GM21367 (cell line): ENCODE results near the gene RABGGTB.
"Not testable (repeated sequence)": the region's sequence is repeated elsewhere in the genome, so short reads cannot be mapped to it uniquely, and the experiment has no call there.

Experiments used
- ATAC-seq: cut with Tn5 transposase; IDR thresholded peaks from one replicate; pipeline ENCODE4 v1.9.1; 2021; ENCODE audit not compliant: unreplicated experiment

Gene RABGGTB

DNA sequence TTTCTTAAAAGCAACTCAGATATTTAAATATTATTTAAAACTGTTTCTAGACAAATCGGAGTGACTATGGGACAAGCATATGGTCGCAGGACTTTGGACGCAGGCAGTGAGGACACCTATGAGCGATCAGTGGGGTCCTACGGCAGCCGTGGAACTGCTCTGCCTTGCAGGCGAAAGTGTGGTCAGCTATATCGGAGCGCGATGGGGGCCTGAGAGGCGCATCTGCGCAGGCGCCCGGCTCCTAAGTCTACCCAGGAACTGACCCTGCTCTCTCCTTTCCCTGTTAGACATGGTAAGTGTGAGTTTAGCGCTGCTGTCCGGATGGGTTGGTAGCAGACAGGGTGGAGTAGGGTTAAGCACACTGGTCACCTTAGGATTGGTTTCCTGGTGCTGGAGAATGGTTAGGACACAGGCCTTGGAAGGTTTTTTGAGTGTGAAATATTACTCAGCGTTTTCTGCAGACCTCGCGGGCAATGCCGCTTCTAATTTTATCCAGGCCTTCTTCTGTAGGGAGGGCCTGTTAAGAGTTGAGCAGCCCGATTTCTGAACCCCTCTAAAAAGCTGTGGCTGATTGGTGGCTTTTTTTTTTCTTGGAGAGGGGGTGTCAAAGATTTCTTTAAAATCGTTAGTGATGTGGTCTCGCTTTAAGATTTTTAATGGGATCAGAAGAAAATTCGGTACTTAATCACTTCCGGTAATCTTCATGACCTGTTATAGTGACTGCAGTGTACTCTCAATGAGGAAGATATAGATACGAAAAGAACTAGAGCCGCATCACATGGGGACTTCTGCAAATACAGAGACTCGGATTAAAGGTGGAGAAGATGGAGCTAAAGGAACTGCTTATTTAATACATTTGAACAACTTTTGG is at the start of gene RABGGTB:
RABGGTB (plus strand) TSS at position 274 of the 871 bp plus-strand sequence; CDS start at position 290, 16 bp downstream.
- ATAC-seq = peak; percentile 56

DNA sequence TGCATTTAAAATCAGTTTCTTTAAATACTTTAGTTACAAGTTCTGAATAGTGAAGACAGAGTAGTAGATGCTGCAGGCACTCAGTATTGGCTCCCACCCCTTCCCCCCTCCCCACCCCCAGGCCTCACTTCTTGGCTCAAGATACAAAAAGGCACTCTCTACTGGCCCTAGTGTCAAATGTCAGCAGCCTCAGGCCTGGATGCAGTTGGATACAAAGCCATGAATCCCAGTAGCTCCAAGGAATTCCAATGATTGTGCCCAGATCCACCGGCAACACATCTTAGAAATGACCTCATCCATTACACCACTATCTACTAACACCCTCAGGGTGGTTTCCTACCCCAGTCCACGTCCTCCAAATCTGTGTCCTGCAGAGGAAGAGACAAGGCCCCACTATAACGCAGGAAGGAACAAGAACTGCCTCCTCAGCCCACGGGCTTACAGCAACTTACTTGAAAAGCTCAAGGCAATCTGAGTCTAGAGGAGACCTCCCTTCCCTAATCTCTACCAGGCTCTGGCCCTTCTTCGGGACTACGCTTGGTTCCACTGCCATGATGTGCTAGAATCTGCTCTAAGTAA is 43.9 kb upstream of the RABGGTB start:
- no peak for ATAC-seq

DNA sequence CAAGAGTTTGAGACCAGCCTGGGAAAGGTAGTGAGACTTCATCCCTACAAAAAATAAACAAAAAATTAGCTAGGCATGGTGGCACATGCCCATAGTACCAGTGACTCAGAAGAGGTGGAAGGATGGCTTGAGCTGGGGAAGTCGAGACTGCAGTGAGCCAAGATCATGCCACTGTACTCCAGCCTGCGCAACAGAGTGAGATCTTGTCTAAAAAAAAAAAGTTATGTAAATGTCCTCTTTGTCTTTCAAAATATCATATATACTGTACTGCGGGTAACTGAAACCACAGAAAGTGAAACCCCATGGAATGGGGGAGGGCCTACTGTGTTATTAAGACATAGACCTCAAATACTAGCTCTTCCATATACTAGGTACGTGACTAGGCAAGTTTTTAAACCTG is 40.8 kb upstream of the RABGGTB start:
- peak; percentile 76 for ATAC-seq

DNA sequence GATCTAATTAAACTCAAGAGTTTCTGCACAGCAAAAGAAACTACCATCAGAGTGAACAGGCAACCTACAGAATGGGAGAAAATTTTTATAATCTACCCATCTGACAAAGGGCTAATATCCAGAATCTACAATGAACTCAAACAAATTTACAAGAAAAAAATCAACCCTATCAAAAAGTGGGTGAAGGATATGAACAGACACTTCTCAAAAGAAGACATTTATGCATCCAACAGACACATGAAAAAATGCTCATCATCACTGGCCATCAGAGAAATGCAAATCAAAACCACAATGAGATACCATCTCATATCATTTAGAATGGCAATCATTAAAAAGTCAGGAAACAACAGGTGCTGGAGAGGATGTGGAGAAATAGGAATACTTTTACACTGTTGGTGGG is 28.8 kb upstream of the RABGGTB start:
- ATAC-seq = not testable (repeated sequence)

DNA sequence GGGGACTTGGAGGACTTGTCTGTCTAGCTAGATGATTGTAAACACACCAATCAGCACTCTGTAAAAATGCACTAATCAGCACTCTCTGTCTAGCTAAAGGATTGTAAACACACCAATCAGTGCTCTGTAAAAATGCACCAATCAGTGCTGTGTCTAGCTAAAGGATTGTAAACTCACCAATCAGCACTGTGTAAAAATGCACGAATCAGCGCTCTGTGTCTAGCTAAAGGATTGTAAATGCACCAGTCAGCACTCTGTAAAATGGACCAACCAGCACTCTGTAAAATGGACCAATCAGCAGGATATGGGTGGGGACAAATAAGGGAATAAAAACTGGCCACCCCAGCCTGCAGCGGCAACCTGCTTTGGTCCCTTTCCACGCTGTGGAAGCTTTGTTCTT is 27.5 kb upstream of the RABGGTB start:
- ATAC-seq = not testable (repeated sequence)

DNA sequence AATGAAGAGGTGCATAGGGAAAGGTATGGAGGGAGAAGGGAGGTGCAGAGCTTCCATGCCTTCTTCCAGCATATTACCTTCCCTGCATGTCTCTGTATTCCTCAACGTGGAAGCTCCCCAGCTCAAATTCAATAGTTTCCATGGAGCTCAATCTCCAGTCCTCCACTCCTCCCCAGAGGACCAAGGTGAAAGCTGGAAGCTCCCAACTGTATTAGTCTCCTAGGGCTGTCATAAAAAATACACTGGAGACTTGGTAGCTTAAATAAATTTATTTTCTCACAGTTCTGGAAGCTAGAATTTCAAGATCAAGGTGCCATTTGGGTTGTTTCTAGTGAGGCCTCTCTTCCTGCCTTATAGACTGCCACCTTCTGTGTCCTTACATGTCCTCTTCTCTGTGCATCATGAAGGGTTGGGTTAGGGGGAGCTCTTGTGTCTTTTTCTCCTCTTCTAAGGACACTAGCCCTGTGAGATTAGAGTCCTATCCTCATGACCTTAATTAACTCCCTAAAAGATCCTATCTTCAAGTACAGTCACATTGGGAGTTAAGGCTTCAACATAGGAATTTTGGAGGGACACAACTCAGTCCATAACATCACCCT is 21.9 kb upstream of the RABGGTB start:
- no peak for ATAC-seq

DNA sequence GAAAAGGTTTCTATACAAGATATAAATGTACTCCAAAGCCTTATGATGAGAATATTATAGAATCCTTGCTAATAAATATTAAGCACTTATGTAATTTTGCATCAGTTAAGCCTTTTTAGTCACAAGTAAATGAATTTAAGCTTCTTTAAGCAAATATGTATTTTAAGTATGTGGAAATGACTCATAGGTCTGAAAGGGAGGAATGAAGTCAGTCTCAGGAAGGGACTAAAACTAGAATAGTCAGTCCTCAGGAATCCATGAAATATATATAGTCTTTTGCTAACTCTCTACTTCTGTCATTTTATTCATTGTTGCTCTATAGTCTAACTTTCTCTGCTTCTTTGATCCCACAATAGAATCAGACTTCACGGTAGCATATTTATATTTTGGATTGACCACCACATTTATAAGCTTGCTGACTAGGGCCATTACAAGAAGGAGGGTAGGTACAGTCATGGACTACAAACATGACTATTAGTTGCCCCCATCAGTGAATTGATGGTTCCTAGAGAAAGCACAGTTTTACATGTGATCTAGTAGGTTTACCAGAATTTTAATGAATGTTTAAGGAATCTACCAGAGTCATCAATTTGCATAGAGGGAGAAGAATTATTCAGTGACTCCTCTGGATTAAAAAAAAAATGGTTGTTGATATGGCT is 20.2 kb upstream of the RABGGTB start:
- ATAC-seq = no peak

DNA sequence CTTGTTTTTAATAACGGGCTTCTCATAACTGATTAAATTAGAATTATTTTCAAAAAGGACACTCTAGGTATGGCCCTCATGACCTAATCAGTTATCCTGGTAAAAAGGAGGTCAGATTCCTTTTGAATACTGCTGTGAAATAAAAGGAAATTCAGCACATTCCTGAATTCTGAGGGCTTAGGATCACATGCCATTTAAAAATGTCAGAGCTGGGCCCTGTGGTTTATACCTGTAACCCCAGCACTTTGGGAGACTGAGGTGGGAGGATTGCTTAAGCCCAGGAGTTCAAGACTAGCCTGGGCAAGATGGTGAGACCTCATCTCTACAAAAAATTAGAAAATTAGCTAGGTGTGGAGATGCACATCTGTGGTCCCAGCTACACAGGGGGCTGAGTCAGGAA is 18.0 kb upstream of the RABGGTB start:
- ATAC-seq = no peak

DNA sequence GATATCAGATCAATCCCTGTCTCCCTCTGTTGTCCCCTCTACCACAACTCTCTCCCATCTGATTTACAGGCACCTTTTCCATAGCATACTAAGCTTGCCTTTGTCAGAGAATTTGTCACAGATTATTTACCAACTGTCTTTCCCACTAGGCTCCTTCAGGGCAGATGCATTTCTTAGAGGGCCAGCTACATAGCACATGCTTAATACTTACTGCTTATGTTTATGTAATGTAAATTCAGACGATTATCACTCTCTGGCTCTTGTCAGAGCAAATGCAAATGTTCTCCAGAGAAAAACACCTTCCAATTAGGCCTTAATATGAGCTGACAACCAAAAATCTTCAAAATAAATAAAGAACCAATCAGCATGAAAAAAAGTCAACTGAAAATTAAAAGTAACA is 15.3 kb upstream of the RABGGTB start:
- no peak for ATAC-seq

DNA sequence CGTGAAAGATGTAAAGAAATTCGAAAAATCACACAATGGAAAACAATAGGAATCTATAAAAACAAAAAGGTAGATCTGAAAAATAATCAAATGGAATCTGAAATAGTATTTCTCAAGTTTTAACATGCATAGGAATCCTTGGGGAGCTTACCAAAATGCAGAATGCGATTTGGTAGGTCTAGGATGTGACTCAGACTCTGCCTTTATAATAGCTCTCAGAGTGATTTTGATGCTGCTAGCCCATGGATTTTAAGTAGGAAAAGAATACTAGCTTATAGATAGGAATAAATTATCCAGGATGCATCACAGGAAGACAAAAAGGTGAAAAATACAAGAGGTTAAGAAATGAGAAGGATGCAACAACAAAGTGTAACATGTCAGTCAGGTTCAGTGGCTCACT is 14.1 kb upstream of the RABGGTB start:
- no peak for ATAC-seq

DNA sequence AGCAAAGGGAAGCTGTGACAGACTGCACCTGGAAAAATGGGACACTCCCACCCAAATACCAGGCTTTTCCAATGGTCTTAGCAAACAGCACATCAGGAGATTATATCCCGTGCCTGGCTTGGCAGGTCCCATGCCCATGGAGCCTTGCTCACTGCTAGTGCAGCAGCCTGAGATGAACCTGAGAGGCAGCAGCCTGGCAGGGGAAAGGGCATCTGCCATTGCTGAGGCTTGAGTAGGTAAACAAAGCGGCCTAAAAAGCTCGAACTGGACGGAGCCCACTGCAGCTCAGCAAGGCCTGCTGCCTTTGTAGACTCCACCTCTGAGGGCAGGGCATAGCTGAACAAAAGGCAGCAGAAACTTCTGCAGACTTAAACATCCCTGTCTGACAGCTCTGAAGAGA is 8.2 kb upstream of the RABGGTB start:
- ATAC-seq = not testable (repeated sequence)

DNA sequence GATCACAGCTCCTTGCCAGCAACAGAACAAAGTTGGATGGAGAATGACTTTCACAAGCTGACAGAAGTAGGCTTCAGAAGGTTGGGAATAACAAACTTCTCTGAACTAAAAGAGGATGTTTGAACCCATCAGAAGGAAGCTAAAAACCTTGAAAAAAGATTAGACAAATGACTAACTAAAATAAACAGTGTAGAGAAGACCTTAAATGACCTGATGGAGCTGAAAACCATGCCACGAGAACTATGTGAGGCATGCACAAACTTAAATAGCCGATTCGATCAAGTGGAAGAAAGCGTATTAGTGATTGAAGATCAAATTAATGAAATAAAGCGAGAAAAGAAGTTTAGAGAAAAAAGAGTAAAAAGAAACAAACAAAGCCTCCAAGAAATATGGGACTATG is 7.4 kb upstream of the RABGGTB start:
- not testable (repeated sequence) for ATAC-seq

DNA sequence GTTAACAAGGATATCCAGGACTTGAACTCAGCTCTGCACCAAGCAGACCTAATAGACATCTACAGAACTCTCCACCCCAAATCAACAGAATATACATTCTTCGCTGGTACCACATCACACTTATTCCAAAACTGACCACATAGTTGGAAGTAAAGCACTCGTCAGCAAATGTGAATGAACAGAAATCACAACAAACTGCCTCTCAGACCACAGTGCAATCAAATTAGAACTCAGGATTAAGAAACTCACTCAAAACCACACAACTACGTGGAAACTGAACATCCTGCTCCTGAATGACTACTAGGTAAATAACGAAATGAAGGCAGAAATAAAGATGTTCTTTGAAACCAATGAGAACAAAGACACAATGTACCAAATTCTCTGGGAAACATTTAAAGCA is 5.9 kb upstream of the RABGGTB start:
- ATAC-seq = not testable (repeated sequence)

DNA sequence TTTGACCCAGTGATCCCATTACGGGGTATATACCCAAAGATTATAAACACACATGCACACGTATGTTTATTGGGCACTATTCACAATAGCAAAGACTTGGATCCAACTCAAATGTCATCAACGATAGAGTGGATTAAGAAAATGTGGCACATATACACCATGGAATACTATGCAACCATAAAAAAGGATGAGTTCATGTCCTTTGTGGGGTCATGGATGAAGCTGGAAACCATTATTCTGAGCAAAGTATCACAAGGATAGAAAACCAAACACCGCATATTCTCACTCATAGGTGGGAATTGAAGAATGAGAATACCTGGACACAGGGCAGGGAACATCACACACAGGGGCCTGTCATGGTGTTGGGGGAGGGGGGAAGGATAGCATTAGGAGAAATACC is 2.1 kb upstream of the RABGGTB start:
- ATAC-seq = not testable (repeated sequence)

DNA sequence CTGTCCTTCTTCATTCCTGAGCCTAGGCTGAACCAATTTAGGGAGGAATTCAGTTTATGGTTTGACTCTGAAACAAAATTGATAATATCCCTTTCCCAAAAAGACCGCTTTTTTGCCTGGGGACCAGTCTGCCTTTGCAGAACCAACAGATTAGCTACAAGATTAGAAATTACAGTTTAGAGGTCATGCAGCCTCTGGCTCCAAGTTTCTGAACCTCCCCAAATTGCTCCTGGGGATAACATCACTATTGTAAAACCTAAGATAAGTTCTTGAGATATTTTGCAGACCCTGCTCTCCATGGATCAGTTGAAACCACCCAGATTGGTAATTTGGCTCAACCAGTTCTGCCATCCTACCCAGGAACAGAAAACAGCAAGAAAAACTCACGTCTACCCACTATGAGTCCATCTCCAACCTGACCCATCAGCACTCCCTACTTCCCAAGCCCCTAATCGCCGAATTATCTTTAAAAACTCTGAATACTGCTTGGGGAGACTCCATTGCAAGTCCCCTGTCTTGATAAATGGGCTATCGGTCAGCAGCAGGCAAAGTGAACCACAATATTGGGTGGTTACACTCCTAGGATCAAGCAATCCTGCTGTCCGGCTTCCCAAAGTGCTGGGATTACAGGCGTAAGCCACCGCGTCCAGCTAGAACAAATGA is 605 bp upstream of the RABGGTB start:
- peak; percentile 1 for ATAC-seq

DNA sequence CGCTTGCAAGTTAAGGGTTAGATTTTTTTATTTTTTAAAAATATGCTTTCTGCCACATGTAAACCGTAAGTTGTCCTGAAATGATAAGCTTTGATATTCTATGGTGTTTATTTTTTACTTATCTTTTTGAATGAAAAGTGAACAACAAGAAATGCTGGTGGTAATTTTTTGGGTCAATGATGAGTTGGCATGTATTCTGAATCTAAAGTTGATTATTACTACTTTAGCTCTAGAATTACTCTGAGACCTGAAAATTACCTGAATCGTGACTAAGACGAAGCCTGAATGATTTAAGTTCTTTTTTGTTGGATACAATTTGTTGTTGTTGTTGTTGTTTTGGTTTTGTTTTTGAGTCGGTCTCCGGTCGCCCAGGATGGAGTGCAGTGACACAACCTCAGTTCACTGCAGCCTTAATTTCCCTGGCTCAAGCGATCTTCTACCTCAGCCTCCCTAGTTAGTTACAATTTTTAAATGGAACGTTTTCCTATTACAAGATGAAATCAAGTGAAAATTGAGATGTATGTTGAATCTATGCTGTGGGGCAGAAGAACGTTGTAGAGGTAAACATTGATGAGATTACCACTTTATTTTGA is 941 bp downstream of the RABGGTB start:
- no peak for ATAC-seq

DNA sequence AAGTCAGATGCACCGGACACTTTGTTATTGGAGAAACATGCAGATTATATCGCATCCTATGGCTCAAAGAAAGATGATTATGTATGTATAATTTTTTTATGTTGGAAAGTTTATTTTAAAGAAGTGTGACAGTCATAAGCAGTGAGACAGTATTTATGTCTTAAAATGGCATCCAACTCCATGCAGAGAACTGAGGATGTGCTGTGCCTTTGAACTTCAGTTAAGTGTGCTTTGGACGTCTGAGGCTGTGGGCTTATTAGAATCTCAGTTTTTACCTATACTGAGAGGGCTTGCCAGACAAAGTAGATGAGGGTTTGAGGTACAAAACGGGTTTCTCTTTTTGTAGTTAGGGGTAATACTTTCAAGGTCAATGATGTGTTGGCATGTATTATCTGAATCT is 1.5 kb downstream of the RABGGTB start:
- ATAC-seq = no peak

DNA sequence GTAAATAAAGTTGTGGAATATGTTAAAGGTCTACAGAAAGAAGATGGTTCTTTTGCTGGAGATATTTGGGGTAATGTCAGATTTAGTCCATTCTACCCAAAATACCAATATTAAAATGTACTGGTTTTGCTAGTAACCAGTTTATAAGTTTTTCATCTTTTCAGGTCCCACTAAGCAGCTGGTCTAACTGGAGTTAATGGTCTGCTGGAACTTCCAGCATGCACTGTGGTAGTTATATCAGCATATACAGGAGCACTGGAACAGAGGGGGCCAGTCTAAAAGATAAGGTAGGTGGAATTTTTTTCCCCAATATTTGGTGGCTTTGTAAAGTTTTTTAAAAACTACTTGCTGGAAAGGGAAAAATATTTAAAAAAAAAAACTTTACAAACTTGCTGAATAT is 3.9 kb downstream of the RABGGTB start:
- ATAC-seq = no peak

DNA sequence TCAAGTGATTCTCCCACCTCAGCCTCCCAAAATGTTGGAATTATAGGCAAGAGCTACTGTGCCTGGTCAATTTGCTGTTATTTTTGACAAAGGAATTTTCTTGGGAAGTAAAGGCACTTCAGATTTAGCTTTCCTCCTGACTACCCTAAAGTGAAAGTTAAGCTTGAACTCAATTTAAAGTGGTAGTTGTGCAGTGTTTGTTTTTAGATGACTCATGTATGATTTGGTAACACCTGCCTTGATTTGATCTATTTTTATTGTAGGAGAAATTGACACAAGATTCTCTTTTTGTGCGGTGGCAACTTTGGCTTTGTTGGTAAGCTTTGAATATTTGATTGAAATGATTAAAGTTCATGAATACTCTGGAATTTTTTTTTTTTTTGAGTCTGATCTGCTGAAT is 5.0 kb downstream of the RABGGTB start:
- ATAC-seq = no peak

DNA sequence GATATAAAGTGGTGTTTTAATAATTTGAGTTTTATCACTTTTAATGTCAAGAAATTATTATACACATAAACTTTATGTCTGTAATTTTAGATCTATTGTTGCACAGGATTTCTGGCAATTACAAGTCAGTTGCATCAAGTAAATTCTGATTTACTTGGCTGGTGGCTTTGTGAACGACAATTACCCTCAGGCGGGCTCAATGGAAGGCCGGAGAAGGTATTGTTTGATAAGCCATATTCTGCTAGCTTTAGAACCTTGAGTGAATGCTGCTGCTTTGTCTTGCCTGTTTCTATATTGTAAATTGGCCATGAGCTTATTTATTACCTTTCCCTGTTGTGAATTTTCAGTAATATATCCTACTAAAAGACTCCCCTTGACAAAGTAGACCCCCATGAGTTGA is 6.0 kb downstream of the RABGGTB start:
- no peak for ATAC-seq

DNA sequence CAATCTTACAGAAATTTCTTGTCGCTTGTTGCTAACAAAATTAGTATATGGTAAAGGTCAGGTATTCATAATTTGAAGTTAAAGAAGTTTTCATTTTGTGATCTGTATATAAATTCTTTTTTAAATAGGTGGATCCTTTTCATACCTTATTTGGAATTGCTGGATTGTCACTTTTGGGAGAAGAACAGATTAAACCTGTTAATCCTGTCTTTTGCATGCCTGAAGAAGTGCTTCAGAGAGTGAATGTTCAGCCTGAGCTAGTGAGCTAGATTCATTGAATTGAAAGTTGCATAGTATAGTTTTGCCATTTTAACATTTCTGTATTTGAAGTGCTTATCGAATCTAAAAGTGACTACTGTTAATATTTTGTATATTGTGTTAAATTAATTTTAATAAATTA is 8.3 kb downstream of the RABGGTB start:
- no peak for ATAC-seq
